DND-41 (cell line): Measurements from ENCODE around the gene LCE1F.

Experiments used
- CTCF ChIP-seq: IDR thresholded peaks from 2 replicates; pipeline ENCODE4 v1.5.1; 2012; ENCODE audit warnings: borderline replicate concordance, low read length, moderate library complexity, mild to moderate bottlenecking; ENCODE audit not compliant: poor library complexity, severe bottlenecking; ENCODE audit errors: extremely low read depth
- EZH2 ChIP-seq: IDR thresholded peaks from 3 replicates; pipeline ENCODE4 v1.6.1; 2012; ENCODE audit warnings: borderline replicate concordance, low read depth, mild to moderate bottlenecking, moderate library complexity, low read length, inconsistent platforms; ENCODE audit not compliant: severe bottlenecking

- TF ChIP-seq CTCF = peak; percentile 34
- TF ChIP-seq EZH2 = no peak
Observed at GRCh38 chr1:152777510-152778137, 2.7 kb downstream of the LCE1F start.
